Breast epithelium (tissue), 3 donors: ENCODE results near the gene SPACA4.

Source experiments
- CTCF ChIP-seq, 3 donors: fragments of 450-650 bp; IDR thresholded peaks; one replicate each; pipeline ENCODE4 v1.5.1; 2016 to 2017; ENCODE audit warnings: antibody characterized with exemption in 3 of 3, mild to moderate bottlenecking in 3 of 3, moderate library complexity in 3 of 3
- POLR2A ChIP-seq: fragments of 450-650 bp; IDR thresholded peaks from one replicate; pipeline ENCODE4 v1.6.1; 2016; ENCODE audit warnings: antibody characterized with exemption, mild to moderate bottlenecking, moderate library complexity
- POLR2AphosphoS5 ChIP-seq, 3 donors: sonication (generic); formaldehyde crosslinking; IDR thresholded peaks; one replicate each; pipeline ENCODE4 v1.6.1; 2017; ENCODE audit warnings: antibody characterized with exemption in 3 of 3

GRCh38 chr19:48636859-48637448, 30.4 kb downstream of the SPACA4 start, which contains the start of gene DBP:
- TF ChIP-seq CTCF (IDR thresholded peaks at IDR 0.05) = peak in 1 of 3 donors; percentile 25
- TF ChIP-seq POLR2A = no peak
- no peak for TF ChIP-seq POLR2AphosphoS5 (IDR thresholded peaks at IDR 0.05)
